Choroid plexus epithelial cell (primary cell): Measurements from ENCODE around the gene SERPINE2.

Experiments
- DNase-seq: peaks from one replicate; pipeline ENCODE4 v3.0.0-alpha.2; 2010; ENCODE audit warnings: low read depth
- H3K4me3 ChIP-seq: 2 replicates; pipeline ENCODE4 v1.5.1; 2011; ENCODE audit warnings: low read depth, mild to moderate bottlenecking, control low read depth, low read length, moderate library complexity
- CTCF ChIP-seq: conservative IDR thresholded peaks from 2 replicates; pipeline ENCODE4 v1.5.1; 2011; ENCODE audit warnings: low read depth, mild to moderate bottlenecking, control low read depth, inconsistent platforms, low read length, moderate library complexity

The SERPINE2 gene

GRCh38 chr2:224039080-224039769 lies at the start of gene SERPINE2:
Gene SERPINE2, minus strand, starts transcription at chr2:224039286. Its CDS starts 37,386 bp downstream, at chr2:224001900.
- peak within 1 kb of the TSS; percentile 62 for H3K4me3 ChIP-seq

GRCh38 chr2:224086226-224086914 lies 47.3 kb upstream of the SERPINE2 start:
- DNase-seq = peak; percentile 89
- no peak for TF ChIP-seq CTCF
- H3K4me3 ChIP-seq = no peak overlapping the region

More at GRCh38 chr2:224039080-224039769, at the start of gene SERPINE2:
- DNase-seq = peak; percentile 27
- peak; percentile 48 for TF ChIP-seq CTCF

- TF ChIP-seq CTCF = no peak
- no peak for DNase-seq
- no peak overlapping the region for H3K4me3 ChIP-seq
These were observed 46.7 kb upstream of the SERPINE2 start for GRCh38 chr2:224085811-224086210.

GRCh38 chr2:224085246-224085645 lies 46.2 kb upstream of the SERPINE2 start:
- TF ChIP-seq CTCF = no peak
- no peak overlapping the region for H3K4me3 ChIP-seq
- peak; percentile 69 for DNase-seq

GRCh38 chr2:224084266-224084892 lies 45.3 kb upstream of the SERPINE2 start:
- no peak overlapping the region for H3K4me3 ChIP-seq
- TF ChIP-seq CTCF = no peak
- no peak for DNase-seq

- H3K4me3 ChIP-seq = no peak overlapping the region
- no peak for TF ChIP-seq CTCF
- no peak for DNase-seq
These were observed 44.6 kb upstream of the SERPINE2 start for GRCh38 chr2:224083638-224084037.
